Activated naive CD4-positive, alpha-beta T cell treated with anti-CD3 and anti-CD28 coated beads, Interleukin-2, amount 10 ng/mL, durations not matched to agents 7 days and 5 days (primary cell): ENCODE results near the gene DDC.

Experiments used
- CTCF ChIA-PET: fragments of 350-600 bp; sonication (Branson Sonifier 250); formaldehyde crosslinking; loops from one replicate; lab custom pipeline; 2021; ENCODE audit warnings: antibody characterized with exemption; lab: Charles Lee
- DNase-seq: peaks from one replicate; pipeline ENCODE4 v3.0.0-alpha.2; 2020
- H3K27ac Mint-ChIP-seq: one replicate; pipeline ENCODE4 v1.8.0; 2021; ENCODE audit warnings: mild to moderate bottlenecking, moderate library complexity, mixed read lengths
- H3K27me3 Mint-ChIP-seq: one replicate; pipeline ENCODE4 v1.8.0; 2021; ENCODE audit warnings: mild to moderate bottlenecking, mixed read lengths
- H3K36me3 Mint-ChIP-seq: one replicate; pipeline ENCODE4 v1.8.0; 2021; ENCODE audit warnings: mixed read lengths
- H3K4me1 Mint-ChIP-seq: one replicate; pipeline ENCODE4 v1.8.0; 2021; ENCODE audit warnings: mixed read lengths
- H3K4me3 Mint-ChIP-seq: one replicate; pipeline ENCODE4 v1.8.0; 2021; ENCODE audit warnings: mild to moderate bottlenecking, moderate library complexity, mixed read lengths
- H3K9me3 Mint-ChIP-seq: one replicate; pipeline ENCODE4 v1.8.0; 2021; ENCODE audit warnings: mixed read lengths

Gene DDC

GRCh38 chr7:50488379-50488778 is 76.8 kb downstream of the DDC start:
- CTCF ChIA-PET, result no interaction called here
- DNase-seq, result no peak
- Mint-ChIP-seq H3K36me3 (no peaks in the 10 kb centered on the region), H3K4me1 (no peaks in the 10 kb centered on the region), H3K27ac (no peak overlapping the region), H3K9me3 (no peaks in the 10 kb centered on the region), H3K27me3 (peaks cover 21% of the 10 kb centered on the region), H3K4me3 (no peak overlapping the region)

- Mint-ChIP-seq H3K36me3 (no peaks in the 10 kb centered on the region), H3K4me3 (no peak overlapping the region), H3K9me3 (no peaks in the 10 kb centered on the region), H3K27ac (no peak overlapping the region), H3K27me3 (peaks cover 11% of the 10 kb centered on the region), H3K4me1 (no peaks in the 10 kb centered on the region)
- CTCF ChIA-PET, result interaction anchor here (2.2 kb wide), 1 partner anchor 18 kb away, joined by 7 read pairs; no protein-coding TSS in a partner anchor
- no peak for DNase-seq
Measured at GRCh38 chr7:50486512-50486911, 78.7 kb downstream of the DDC start.

GRCh38 chr7:50481867-50482266 is 83.3 kb downstream of the DDC start:
- H3K4me3 Mint-ChIP-seq, result no peak overlapping the region
- no peaks in the 10 kb centered on the region for H3K4me1 Mint-ChIP-seq
- no peak for DNase-seq
- CTCF ChIA-PET, result no interaction called here
- no peaks in the 10 kb centered on the region for H3K9me3 Mint-ChIP-seq
- peaks cover 18% of the 10 kb centered on the region for H3K27me3 Mint-ChIP-seq
- no peaks in the 10 kb centered on the region for H3K36me3 Mint-ChIP-seq
- H3K27ac Mint-ChIP-seq, result no peak overlapping the region

- no peaks in the 10 kb centered on the region for H3K9me3 Mint-ChIP-seq
- CTCF ChIA-PET, result no interaction called here
- H3K27ac Mint-ChIP-seq, result no peak overlapping the region
- peaks cover 19% of the 10 kb centered on the region for H3K27me3 Mint-ChIP-seq
- H3K4me1 Mint-ChIP-seq, result no peaks in the 10 kb centered on the region
- H3K4me3 Mint-ChIP-seq, result no peak overlapping the region
- DNase-seq, result no peak
- H3K36me3 Mint-ChIP-seq, result no peaks in the 10 kb centered on the region
Measured at GRCh38 chr7:50480797-50481196, 84.4 kb downstream of the DDC start.

GRCh38 chr7:50479743-50480517 is 85.3 kb downstream of the DDC start:
- Mint-ChIP-seq H3K9me3 (no peaks in the 10 kb centered on the region), H3K4me1 (no peaks in the 10 kb centered on the region), H3K36me3 (no peaks in the 10 kb centered on the region), H3K27me3 (peaks cover 20% of the 10 kb centered on the region), H3K27ac (no peak overlapping the region), H3K4me3 (no peak overlapping the region)
- CTCF ChIA-PET, result interaction anchor here (1.0 kb wide), 1 partner anchor 200 kb away, joined by 3 read pairs; no protein-coding TSS in a partner anchor
- DNase-seq, result no peak

GRCh38 chr7:50477640-50478039 is 87.6 kb downstream of the DDC start:
- peaks cover 26% of the 10 kb centered on the region for H3K27me3 Mint-ChIP-seq
- no peak overlapping the region for H3K27ac Mint-ChIP-seq
- CTCF ChIA-PET, result interaction anchor here (1.0 kb wide), 1 partner anchor 9 kb away, joined by 3 read pairs; no protein-coding TSS in a partner anchor
- no peaks in the 10 kb centered on the region for H3K4me1 Mint-ChIP-seq
- no peaks in the 10 kb centered on the region for H3K36me3 Mint-ChIP-seq
- H3K4me3 Mint-ChIP-seq, result no peak overlapping the region
- no peak for DNase-seq
- no peaks in the 10 kb centered on the region for H3K9me3 Mint-ChIP-seq

- Mint-ChIP-seq H3K4me3 (no peak overlapping the region), H3K27me3 (peaks cover 26% of the 10 kb centered on the region), H3K27ac (no peak overlapping the region), H3K9me3 (no peaks in the 10 kb centered on the region), H3K4me1 (no peaks in the 10 kb centered on the region), H3K36me3 (no peaks in the 10 kb centered on the region)
- no peak for DNase-seq
- CTCF ChIA-PET, result interaction anchor here (1.0 kb wide), 1 partner anchor 9 kb away, joined by 3 read pairs; no protein-coding TSS in a partner anchor
Measured at GRCh38 chr7:50476953-50477625, 88.1 kb downstream of the DDC start.

- Mint-ChIP-seq H3K36me3 (no peaks in the 10 kb centered on the region), H3K9me3 (no peaks in the 10 kb centered on the region), H3K4me1 (no peaks in the 10 kb centered on the region), H3K27ac (no peak overlapping the region), H3K4me3 (no peak overlapping the region), H3K27me3 (peaks cover 22% of the 10 kb centered on the region)
- DNase-seq, result no peak
- CTCF ChIA-PET, result interaction anchor here (1.4 kb wide), 1 partner anchor 8 kb away, joined by 3 read pairs; no protein-coding TSS in a partner anchor
Measured at GRCh38 chr7:50475340-50475739, 89.9 kb downstream of the DDC start.

GRCh38 chr7:50474382-50475160 is 90.6 kb downstream of the DDC start:
- H3K27ac Mint-ChIP-seq, result no peak overlapping the region

GRCh38 chr7:50473531-50473930 is 91.7 kb downstream of the DDC start:
- H3K36me3 Mint-ChIP-seq, result no peaks in the 10 kb centered on the region
- CTCF ChIA-PET, result interaction anchor here (1.1 to 1.2 kb wide), 2 partner anchors 207 to 363 kb away, joined by 3 to 4 read pairs; no protein-coding TSS in a partner anchor
- no peak overlapping the region for H3K27ac Mint-ChIP-seq
- no peak overlapping the region for H3K4me3 Mint-ChIP-seq
- no peaks in the 10 kb centered on the region for H3K9me3 Mint-ChIP-seq
- H3K4me1 Mint-ChIP-seq, result no peaks in the 10 kb centered on the region
- peaks cover 20% of the 10 kb centered on the region for H3K27me3 Mint-ChIP-seq
- DNase-seq, result no peak

More at GRCh38 chr7:50474382-50475160, 90.6 kb downstream of the DDC start:
- no peak for DNase-seq
- Mint-ChIP-seq H3K4me3 (no peak overlapping the region), H3K36me3 (no peaks in the 10 kb centered on the region), H3K9me3 (no peaks in the 10 kb centered on the region), H3K4me1 (no peaks in the 10 kb centered on the region), H3K27me3 (peaks cover 20% of the 10 kb centered on the region)
- CTCF ChIA-PET, result interaction anchor here (1.0 to 1.1 kb wide), 2 partner anchors 364 to 686 kb away, joined by 3 read pairs; no protein-coding TSS in a partner anchor

- no peak overlapping the region for H3K4me3 Mint-ChIP-seq
- no peaks in the 10 kb centered on the region for H3K9me3 Mint-ChIP-seq
- H3K4me1 Mint-ChIP-seq, result peaks cover 10% of the 10 kb centered on the region
- DNase-seq, result no peak
- peaks cover 26% of the 10 kb centered on the region for H3K27me3 Mint-ChIP-seq
- H3K27ac Mint-ChIP-seq, result no peak overlapping the region
- no peaks in the 10 kb centered on the region for H3K36me3 Mint-ChIP-seq
- CTCF ChIA-PET, result interaction anchor here (1.3 kb wide), 1 partner anchor 208 kb away, joined by 4 read pairs; no protein-coding TSS in a partner anchor
Measured at GRCh38 chr7:50472427-50472826, 92.8 kb downstream of the DDC start.

GRCh38 chr7:50471970-50472369 is 93.2 kb downstream of the DDC start:
- Mint-ChIP-seq H3K4me3 (no peak overlapping the region), H3K36me3 (no peaks in the 10 kb centered on the region), H3K9me3 (no peaks in the 10 kb centered on the region), H3K4me1 (peaks cover 12% of the 10 kb centered on the region), H3K27ac (no peak overlapping the region), H3K27me3 (peaks cover 26% of the 10 kb centered on the region)
- CTCF ChIA-PET, result interaction anchor here (1.3 kb wide), 1 partner anchor 208 kb away, joined by 4 read pairs; no protein-coding TSS in a partner anchor
- DNase-seq, result no peak

- Mint-ChIP-seq H3K4me3 (no peak overlapping the region), H3K27me3 (peaks cover 19% of the 10 kb centered on the region), H3K36me3 (no peaks in the 10 kb centered on the region), H3K9me3 (no peaks in the 10 kb centered on the region), H3K4me1 (peaks cover 12% of the 10 kb centered on the region), H3K27ac (no peak overlapping the region)
- no peak for DNase-seq
- CTCF ChIA-PET, result interaction anchor here (1.6 to 2.1 kb wide), 3 partner anchors 266 to 691 kb away, joined by 3 to 6 read pairs (median 4); no protein-coding TSS in a partner anchor
Measured at GRCh38 chr7:50470250-50471163, 94.7 kb downstream of the DDC start.
